Measurements from ENCODE around the gene KCNQ1.

Gene KCNQ1

DNA sequence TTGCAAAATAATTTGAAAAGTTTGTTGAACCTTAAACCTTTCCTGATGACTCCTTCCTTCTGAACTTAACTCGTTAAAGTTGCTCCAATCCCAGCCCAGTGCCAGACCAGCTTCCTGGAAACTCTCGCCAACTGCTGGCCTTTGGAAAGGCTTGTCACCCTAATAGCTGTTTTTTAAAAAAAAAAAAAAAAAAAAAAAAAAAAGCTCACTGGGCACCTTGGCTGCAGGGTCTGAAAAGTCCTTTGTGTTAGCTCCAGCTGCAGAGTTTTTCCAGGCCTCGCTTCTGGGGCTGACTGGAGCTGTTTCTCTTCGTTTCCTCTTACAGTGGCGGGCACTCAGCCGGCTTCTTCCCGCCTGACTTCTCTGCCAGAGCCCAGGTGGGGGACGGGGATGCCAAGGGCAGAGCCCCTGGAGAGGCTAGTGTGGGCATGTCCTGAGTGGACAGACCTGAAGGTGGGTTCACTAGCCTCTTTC is 229.9 kb downstream of the KCNQ1 start:
- no peak overlapping the region for H3K4me3 ChIP-seq (ENCODE audit: control insufficient read depth, low read depth, low read length)
- no peak for DNase-seq (ENCODE audit: low read depth)
- TF ChIP-seq, protein P1, sequence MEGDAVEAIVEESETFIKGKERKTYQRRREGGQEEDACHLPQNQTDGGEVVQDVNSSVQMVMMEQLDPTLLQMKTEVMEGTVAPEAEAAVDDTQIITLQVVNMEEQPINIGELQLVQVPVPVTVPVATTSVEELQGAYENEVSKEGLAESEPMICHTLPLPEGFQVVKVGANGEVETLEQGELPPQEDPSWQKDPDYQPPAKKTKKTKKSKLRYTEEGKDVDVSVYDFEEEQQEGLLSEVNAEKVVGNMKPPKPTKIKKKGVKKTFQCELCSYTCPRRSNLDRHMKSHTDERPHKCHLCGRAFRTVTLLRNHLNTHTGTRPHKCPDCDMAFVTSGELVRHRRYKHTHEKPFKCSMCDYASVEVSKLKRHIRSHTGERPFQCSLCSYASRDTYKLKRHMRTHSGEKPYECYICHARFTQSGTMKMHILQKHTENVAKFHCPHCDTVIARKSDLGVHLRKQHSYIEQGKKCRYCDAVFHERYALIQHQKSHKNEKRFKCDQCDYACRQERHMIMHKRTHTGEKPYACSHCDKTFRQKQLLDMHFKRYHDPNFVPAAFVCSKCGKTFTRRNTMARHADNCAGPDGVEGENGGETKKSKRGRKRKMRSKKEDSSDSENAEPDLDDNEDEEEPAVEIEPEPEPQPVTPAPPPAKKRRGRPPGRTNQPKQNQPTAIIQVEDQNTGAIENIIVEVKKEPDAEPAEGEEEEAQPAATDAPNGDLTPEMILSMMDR (IDR thresholded peaks at IDR 0.05; ENCODE audit: control insufficient read depth, insufficient read depth, low read depth, low read length, missing control alignments) = no peak

DNA sequence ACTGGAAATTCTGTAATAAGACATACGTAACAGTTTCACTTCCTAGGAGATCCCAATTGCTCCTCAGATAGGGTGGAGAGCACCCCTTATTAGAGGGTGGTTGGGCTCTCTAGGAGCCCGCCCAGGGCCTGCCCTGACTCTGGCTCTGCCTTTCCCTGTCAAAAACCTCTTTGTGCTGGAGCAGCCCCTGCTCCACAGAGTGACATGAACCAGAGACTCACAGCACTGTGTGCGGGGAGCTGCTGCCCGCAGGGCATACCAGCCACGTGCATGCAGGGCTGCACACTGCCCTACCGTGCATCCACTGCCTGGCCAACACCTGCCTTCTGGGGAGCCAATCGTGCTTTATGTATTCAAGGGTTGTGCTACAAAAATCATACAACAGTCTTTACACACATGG is 230.7 kb downstream of the KCNQ1 start:
- DNase-seq (ENCODE audit: low read depth) = no peak
- no peak overlapping the region for H3K4me3 ChIP-seq (ENCODE audit: control insufficient read depth, low read depth, low read length)
- TF ChIP-seq, protein P1 (IDR thresholded peaks at IDR 0.05; ENCODE audit: control insufficient read depth, insufficient read depth, low read depth, low read length, missing control alignments) = no peak

DNA sequence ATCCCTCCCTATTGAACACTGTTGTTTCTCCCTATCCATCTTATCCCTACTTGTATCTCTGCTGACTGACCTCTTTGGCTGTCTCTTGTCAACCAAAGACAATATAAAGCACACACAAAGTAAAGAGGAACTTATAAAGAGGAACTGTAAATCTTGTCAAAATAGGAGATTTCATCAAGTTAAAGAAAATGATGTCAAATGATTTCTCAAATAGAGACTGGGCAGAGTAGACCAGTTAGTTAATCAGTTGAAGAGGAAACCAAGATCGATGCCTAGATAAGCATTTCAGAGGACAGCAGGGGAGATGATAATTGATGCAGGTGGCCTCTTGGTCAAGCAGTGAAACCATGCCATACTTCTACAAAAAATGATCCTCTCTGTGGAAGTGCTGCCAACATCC is 232.3 kb downstream of the KCNQ1 start:
- no peak overlapping the region for H3K4me3 ChIP-seq (ENCODE audit: control insufficient read depth, low read depth, low read length)
- TF ChIP-seq, protein P1 (IDR thresholded peaks at IDR 0.05; ENCODE audit: control insufficient read depth, insufficient read depth, low read depth, low read length, missing control alignments) = no peak
- no peak for DNase-seq (ENCODE audit: low read depth)

DNA sequence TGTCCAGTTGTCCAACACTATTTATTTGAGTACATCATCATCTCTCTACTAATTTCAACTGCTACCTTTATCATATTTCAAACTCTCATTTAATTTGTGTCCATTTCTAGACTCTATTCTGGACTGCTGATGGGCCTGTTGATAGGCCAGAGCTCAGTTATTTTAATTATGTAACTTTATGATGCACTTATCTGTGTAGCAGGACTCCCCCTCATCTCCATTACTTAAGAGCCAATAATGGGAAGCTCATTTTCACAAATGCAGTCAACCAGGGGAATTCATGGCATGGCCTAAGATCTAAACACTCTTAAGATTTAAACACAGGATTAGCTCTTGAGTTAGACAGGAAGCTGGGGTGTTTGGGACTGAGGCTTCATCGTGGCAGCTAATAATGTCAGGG is 233.6 kb downstream of the KCNQ1 start:
- DNase-seq (ENCODE audit: low read depth) = no peak
- TF ChIP-seq, protein P1 (IDR thresholded peaks at IDR 0.05; ENCODE audit: control insufficient read depth, insufficient read depth, low read depth, low read length, missing control alignments) = no peak
- H3K4me3 ChIP-seq (ENCODE audit: control insufficient read depth, low read depth, low read length) = no peak overlapping the region

DNA sequence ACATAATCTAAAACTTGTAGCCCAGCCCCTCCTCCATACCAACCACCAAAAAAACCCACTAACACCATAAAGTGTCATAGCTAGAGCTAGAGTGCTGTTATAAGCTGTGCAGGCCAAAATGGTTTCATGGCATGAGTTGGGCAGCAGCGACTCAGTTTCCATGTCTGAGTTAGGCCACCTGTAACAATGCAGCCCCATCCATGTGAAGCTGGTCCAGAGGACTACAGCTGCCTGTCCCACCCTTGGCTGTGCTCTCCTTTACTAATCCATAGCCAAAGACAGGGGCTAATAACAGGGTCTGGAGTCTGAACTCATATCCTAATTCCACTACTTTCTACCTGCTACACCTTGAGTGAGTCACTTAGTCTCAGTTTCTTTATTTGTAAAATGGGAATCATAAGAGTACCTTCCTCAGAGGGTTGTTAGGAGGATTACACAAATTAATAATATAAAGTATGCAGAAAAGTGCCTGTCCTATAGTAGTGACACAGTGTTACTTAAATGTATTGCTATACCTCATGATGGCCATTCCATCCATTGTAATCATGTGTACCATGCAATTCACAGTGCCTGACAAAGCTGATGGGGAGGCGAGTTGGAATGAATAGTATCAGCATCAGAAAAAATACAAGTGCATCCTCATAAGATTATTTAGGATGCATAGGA is 234.3 kb downstream of the KCNQ1 start:
- no peak for DNase-seq (ENCODE audit: low read depth)
- TF ChIP-seq, protein P1 (IDR thresholded peaks at IDR 0.05; ENCODE audit: control insufficient read depth, insufficient read depth, low read depth, low read length, missing control alignments) = no peak
- H3K4me3 ChIP-seq (ENCODE audit: control insufficient read depth, low read depth, low read length) = no peak overlapping the region

GRCh38 chr11:2681408-2682145 is 236.8 kb downstream of the KCNQ1 start:
- TF ChIP-seq, protein P1 (IDR thresholded peaks at IDR 0.05; ENCODE audit: control insufficient read depth, insufficient read depth, low read depth, low read length, missing control alignments) = no peak
- DNase-seq (ENCODE audit: low read depth) = no peak
- no peak overlapping the region for H3K4me3 ChIP-seq (ENCODE audit: control insufficient read depth, low read depth, low read length)
